ENCODE measurements around the gene POLR3B.

POLR3B gene

DNA sequence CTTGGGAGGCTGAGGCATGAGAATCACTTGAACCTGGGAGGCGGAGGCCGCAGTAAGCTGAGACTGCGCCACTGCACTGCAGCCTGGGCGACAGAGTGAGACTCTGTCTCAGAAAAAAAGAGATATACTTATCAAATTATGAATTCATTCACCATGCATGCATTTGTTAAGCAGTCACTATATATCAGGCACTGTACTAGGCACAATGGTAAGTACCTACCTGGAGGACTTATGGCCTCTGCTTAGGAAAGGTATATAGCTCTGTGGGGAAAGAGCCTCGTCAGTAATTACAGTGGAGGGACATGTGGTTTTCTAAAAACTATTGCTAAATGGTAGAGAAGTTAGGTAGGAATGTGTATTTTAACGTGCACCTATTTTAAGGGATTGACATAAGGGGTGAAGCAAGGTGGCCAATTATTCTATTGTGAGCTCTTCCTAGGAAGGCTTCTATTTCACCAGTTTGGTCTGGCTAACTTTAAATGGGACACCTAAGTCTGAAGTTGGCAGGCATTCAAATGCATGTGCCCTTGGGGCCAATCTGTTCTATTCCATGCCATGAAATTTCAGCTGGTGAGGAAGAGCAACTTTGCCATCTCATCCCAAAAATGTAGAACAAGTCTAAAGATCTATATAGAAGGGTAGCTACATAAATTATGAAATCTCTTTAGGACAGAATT, 40.0 kb upstream of the POLR3B start:
- TF ChIP-seq, protein P1, sequence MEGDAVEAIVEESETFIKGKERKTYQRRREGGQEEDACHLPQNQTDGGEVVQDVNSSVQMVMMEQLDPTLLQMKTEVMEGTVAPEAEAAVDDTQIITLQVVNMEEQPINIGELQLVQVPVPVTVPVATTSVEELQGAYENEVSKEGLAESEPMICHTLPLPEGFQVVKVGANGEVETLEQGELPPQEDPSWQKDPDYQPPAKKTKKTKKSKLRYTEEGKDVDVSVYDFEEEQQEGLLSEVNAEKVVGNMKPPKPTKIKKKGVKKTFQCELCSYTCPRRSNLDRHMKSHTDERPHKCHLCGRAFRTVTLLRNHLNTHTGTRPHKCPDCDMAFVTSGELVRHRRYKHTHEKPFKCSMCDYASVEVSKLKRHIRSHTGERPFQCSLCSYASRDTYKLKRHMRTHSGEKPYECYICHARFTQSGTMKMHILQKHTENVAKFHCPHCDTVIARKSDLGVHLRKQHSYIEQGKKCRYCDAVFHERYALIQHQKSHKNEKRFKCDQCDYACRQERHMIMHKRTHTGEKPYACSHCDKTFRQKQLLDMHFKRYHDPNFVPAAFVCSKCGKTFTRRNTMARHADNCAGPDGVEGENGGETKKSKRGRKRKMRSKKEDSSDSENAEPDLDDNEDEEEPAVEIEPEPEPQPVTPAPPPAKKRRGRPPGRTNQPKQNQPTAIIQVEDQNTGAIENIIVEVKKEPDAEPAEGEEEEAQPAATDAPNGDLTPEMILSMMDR (IDR thresholded peaks at IDR 0.05), result no peak

DNA sequence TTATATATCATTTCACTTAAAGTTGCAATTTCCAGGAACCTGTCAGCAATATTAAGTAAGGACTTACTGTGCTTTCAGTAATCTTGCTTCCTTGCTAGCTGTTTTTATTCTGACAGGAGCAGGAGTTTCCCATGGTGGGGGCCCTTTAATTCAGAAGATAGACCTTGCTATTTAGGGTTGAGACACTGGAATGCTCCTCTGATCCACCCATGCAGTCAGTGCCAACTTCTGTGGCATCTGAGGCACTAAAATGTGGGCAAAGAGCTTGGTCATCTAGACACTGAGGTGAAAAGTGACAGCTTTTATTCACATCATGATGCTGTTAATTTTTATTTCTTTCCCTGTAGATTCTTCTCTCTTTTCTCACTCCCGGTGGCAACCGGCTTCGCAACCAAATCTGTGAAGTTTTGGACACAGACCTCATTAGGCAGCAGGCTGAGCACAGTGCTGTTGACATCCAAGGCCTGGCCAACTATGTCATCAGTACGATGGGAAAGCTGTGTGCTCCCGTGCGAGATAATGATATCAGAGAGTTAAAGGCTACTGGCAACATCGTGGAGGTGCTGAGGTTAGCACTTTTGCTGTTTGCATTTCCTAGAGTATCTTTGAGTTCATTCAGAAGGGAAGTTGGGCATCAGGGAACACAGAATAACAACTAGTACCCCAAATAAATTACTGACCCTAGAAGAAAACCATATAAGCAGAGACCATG, 36.3 kb upstream of the POLR3B start:
- TF ChIP-seq, protein P1 (IDR thresholded peaks at IDR 0.05), result no peak

DNA sequence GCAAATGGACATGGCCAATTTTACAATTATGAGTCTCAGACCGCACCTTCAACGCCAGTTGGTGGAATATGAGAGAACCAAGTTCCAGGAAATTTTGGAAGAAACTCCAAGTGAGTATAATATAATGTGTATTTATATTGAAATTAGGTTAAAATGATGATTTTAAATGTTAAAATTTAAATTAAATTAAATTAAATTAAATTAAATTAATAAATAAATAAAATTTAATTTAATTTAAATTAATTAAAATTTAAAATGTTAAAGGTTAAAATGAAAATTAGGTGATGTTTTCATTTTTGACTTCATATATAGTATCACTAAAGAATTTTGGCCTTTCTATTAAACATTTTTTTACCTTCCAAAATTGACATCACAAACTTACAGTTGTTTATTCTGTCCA, 34.0 kb upstream of the POLR3B start:
- TF ChIP-seq, protein P1 (IDR thresholded peaks at IDR 0.05), result no peak

DNA sequence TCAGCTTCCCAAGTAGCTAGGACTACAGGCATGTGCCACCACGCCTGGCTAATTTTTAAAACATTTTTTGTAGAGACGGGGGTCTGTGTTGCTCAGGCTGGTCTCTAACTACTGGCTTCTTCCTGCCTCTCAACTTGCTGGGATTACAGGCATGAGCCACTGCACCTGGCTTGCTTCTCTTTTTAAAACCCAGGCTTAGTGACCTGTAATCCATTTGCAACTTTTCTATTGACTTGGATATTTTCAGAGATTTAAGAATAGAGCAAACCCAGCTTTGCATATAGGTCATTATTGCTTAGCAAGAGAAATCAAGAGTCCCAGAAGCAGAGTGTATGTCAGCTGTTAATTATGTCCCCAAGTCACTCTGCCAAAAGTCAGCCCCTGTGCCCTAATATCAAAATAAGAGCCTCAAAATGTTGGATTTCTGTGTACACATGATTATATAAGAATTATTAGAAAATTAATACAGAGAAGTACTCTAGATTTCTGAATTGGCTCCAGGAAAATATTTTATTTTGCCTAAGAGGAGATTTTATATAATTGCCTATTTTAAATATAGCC, 30.2 kb upstream of the POLR3B start:
- TF ChIP-seq, protein P1 (IDR thresholded peaks at IDR 0.05), result no peak

DNA sequence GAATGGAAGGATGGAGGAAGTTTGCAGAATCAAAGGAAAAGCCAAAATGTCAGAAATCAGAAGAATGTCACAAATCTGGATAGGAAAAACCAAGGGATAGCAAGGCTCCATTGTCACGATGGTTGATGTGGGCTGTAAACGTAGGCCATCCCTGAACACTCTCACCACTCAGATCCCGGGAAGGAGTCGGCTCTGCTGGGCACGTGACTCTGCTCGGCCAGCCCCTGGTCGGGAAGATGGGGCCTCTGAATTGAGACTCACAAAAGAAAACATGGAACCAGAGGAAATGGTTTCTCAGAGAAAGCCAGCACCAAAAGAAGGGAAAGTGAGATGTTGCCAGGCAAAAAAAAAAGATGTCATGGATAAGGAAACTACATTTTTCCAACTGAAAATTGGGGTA, 28.8 kb upstream of the POLR3B start:
- TF ChIP-seq, protein P1 (IDR thresholded peaks at IDR 0.05), result no peak

DNA sequence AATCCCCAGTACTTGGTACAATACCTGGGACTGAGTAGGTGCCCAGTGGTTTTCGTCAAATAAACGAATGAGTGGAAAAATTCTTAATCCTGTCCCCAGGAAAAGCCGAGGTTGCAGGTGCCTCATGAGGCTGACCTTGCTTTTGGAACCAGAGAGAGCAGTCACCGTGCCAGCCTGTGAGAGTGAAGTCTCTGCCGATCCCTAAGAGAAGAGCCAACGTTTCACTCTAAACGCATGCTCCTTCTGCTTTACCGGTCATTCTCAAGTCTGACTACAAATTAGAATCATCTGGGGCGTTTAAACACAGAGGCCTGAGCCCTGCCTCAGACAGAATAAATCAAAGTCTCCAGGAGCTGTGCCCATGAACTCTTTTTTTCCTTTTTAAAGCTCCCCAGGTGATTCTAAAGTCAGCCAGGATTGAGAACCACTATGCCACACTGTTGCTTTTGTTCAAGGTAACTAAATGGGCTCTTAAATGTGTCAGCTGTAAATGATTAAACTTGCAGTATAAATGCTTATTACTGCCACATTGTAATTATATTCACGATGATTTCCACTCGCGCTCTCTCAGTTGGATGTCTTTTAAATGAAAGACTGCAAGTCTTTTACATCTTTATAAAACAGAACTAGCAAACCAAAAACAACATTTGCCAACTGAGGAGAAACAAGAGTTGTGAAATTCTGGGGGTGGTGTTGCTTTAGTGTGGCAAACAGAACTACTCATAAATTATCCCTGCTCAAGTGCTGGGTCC, 28.1 kb upstream of the POLR3B start:
- TF ChIP-seq, protein P1 (IDR thresholded peaks at IDR 0.05), result no peak

DNA sequence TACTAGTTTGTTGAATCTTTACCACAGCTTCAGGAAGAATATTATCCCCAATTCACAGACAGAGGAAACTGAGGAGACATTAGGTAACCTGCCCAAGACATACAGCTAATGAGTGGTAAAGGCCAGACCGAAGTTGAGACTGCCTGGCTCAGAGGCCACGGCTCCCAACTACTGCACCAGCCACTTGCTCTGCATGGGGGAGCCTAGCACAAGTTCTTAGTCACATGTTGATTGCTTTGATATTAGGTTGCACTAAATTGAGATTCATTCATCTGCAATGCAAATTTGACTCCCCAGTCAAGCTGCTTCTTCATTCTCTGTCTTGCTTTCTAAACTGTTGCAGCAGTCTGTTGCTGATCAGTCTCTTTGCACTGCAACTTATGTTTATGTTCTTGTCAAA, 25.9 kb upstream of the POLR3B start:
- TF ChIP-seq, protein P1 (IDR thresholded peaks at IDR 0.05), result no peak

All from LNCAP (cell line).